Mesendoderm (in vitro differentiated cells): ENCODE measurements around the gene DACT1.

Experiments
- DNase-seq: peaks from one replicate; pipeline ENCODE4 v3.0.0; 2013
- H2AK5ac ChIP-seq: 2 replicates; pipeline ENCODE4 v1.6.1; 2013; ENCODE audit warnings: low read length, inconsistent platforms
- H2BK120ac ChIP-seq: 2 replicates; pipeline ENCODE4 v1.6.1; 2013; ENCODE audit warnings: low read depth, mild to moderate bottlenecking, low read length, moderate library complexity, mixed read lengths
- H2BK15ac ChIP-seq: replicated peaks from 2 replicates; pipeline ENCODE4 v1.6.1; 2013; ENCODE audit warnings: low read depth, mild to moderate bottlenecking, moderate library complexity
- H2BK5ac ChIP-seq: 2 replicates; pipeline ENCODE4 v1.6.1; 2013; ENCODE audit warnings: low read length, inconsistent platforms
- H3K18ac ChIP-seq: 2 replicates; pipeline ENCODE4 v1.6.1; 2013; ENCODE audit warnings: mild to moderate bottlenecking, low read length, mixed read lengths
- H3K23ac ChIP-seq: one replicate; pipeline ENCODE4 v1.6.1; 2013; ENCODE audit warnings: low read length
- H3K27ac ChIP-seq: 2 replicates; pipeline ENCODE4 v1.5.1; 2013; ENCODE audit warnings: low read depth, mild to moderate bottlenecking, inconsistent platforms, low read length, moderate library complexity
- H3K27me3 ChIP-seq: 2 replicates; pipeline ENCODE4 v1.6.1; 2013; ENCODE audit warnings: low read length, control low read depth, mild to moderate bottlenecking, inconsistent platforms; ENCODE audit not compliant: insufficient read depth, poor library complexity
- H3K36me3 ChIP-seq: 2 replicates; pipeline ENCODE4 v1.6.1; 2013; ENCODE audit warnings: low read length, inconsistent platforms; ENCODE audit not compliant: control insufficient read depth, insufficient read depth
- H3K4ac ChIP-seq: one replicate; pipeline ENCODE4 v1.6.1; 2013; ENCODE audit warnings: low read depth, mild to moderate bottlenecking, low read length, moderate library complexity
- H3K4me1 ChIP-seq: 2 replicates; pipeline ENCODE4 v1.6.1; 2013; ENCODE audit warnings: low read depth, low read length, inconsistent platforms; ENCODE audit not compliant: control insufficient read depth
- H3K4me2 ChIP-seq: 2 replicates; pipeline ENCODE4 v1.6.1; 2013; ENCODE audit warnings: low read length
- H3K4me3 ChIP-seq: 2 replicates; pipeline ENCODE4 v1.5.1; 2013; ENCODE audit warnings: mild to moderate bottlenecking, low read length
- H3K56ac ChIP-seq: one replicate; pipeline ENCODE4 v1.6.1; 2013; ENCODE audit warnings: low read length
- H3K79me1 ChIP-seq: 2 replicates; pipeline ENCODE4 v1.6.1; 2013; ENCODE audit warnings: low read length, inconsistent platforms
- H3K79me2 ChIP-seq: 2 replicates; pipeline ENCODE4 v1.6.1; 2013; ENCODE audit warnings: mild to moderate bottlenecking, low read length; ENCODE audit not compliant: control insufficient read depth, insufficient read depth
- H3K9ac ChIP-seq: 2 replicates; pipeline ENCODE4 v1.6.1; 2013; ENCODE audit warnings: low read length, inconsistent platforms
- H4K5ac ChIP-seq: one replicate; pipeline ENCODE4 v1.6.1; 2013; ENCODE audit warnings: low read length
- H4K8ac ChIP-seq: one replicate; pipeline ENCODE4 v1.6.1; 2013; ENCODE audit warnings: low read depth, mild to moderate bottlenecking, control low read depth, low read length, moderate library complexity
- WGBS: extraction: QIAGEN DNeasy Blood & Tissue Kit; methylation state at CpG from one replicate; pipeline ENCODE4 v1.1.7; 2013; ENCODE audit warnings: low lambda C conversion rate, missing lambda C conversion rate; ENCODE audit not compliant: insufficient coverage; ENCODE audit errors: extremely low coverage; 5-methylcytosine and 5-hydroxymethylcytosine counted together

Gene DACT1

DNA sequence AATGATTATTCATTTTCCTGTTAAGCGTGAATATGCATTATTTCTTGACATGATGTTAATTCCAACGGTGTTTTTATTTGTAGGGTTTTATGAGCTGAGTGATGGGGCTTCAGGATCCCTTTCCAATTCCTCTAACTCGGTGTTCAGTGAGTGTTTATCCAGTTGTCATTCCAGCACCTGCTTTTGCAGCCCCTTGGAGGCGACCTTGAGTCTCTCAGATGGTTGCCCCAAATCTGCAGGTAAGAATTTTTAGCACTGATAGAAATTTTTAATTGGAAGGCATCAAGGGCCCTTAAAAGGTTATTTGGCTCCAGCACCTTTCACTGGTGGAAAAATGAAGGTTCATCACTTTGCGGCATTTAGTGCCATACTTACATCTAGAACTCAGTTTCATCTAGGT, 3.7 kb downstream of the DACT1 start:
- peaks cover 14% of the 10 kb centered on the region for H3K79me2 ChIP-seq
- no peak overlapping the region for H3K27ac ChIP-seq
- no peak overlapping the region for H2BK5ac ChIP-seq
- H4K8ac ChIP-seq = no peak overlapping the region
- H3K36me3 ChIP-seq = no peaks in the 10 kb centered on the region
- peaks cover 2% of the 10 kb centered on the region for H3K79me1 ChIP-seq
- H3K9ac ChIP-seq = no peak overlapping the region
- H3K4me1 ChIP-seq = no peaks in the 10 kb centered on the region
- no peak overlapping the region for H3K4me2 ChIP-seq
- WGBS = no CpG with 5 or more reads among the region's 5 CpGs
- no peak overlapping the region for H2AK5ac ChIP-seq
- H3K4ac ChIP-seq = no peak overlapping the region
- H3K23ac ChIP-seq = no peak overlapping the region
- H3K4me3 ChIP-seq = no peak overlapping the region
- no peak overlapping the region for H2BK120ac ChIP-seq
- no peak overlapping the region for H3K56ac ChIP-seq
- H2BK15ac ChIP-seq = no peak overlapping the region
- no peaks in the 10 kb centered on the region for H3K27me3 ChIP-seq
- DNase-seq = no peak
- H4K5ac ChIP-seq = no peak overlapping the region
- no peak overlapping the region for H3K18ac ChIP-seq

DNA sequence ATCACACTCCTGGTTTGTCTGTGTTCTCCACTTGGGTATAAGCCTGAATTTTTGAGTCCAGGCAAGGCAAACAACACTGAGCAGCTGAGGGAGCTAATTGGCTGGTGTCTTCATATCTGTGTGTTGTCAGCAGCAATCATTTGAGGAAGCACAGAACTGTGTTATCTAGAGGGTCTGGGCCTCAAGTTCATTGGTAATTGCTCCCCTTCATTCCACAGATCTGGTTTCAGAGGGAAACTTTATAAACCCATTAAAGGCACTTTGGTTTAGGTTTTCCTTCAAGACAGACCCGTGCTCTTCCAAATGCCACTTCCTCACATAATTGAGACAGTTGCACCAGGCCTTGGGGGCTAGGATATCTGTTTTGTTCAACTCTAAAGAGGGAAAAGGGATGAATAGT, 5.6 kb downstream of the DACT1 start:
- WGBS = no CpG with 5 or more reads among the region's 1 CpG

DNA sequence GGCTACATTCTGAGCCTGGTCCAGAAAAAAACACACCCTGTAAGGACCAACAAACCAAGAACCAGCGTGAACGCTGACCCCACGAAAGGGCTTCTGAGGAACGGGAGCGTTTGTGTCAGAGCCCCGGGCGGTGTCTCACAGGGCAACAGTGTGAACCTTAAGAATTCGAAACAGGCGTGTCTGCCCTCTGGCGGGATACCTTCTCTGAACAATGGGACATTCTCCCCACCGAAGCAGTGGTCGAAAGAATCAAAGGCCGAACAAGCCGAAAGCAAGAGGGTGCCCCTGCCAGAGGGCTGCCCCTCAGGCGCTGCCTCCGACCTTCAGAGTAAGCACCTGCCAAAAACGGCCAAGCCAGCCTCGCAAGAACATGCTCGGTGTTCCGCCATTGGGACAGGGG, 7.9 kb downstream of the DACT1 start:
- no peaks in the 10 kb centered on the region for H3K4me1 ChIP-seq
- WGBS = no CpG with 5 or more reads among the region's 20 CpGs

More for the DNA sequence above, 5.6 kb downstream of the DACT1 start:
- H4K5ac ChIP-seq = no peak overlapping the region
- H3K4me1 ChIP-seq = no peaks in the 10 kb centered on the region
- no peak overlapping the region for H4K8ac ChIP-seq
- H2AK5ac ChIP-seq = no peak overlapping the region
- no peak overlapping the region for H3K23ac ChIP-seq
- no peak overlapping the region for H2BK5ac ChIP-seq
- no peaks in the 10 kb centered on the region for H3K36me3 ChIP-seq
- H3K56ac ChIP-seq = no peak overlapping the region
- H2BK15ac ChIP-seq = no peak overlapping the region
- H3K27ac ChIP-seq = no peak overlapping the region
- no peak overlapping the region for H2BK120ac ChIP-seq
- H3K27me3 ChIP-seq = no peaks in the 10 kb centered on the region
- no peak overlapping the region for H3K4me3 ChIP-seq
- no peak overlapping the region for H3K4me2 ChIP-seq
- peaks cover 14% of the 10 kb centered on the region for H3K79me2 ChIP-seq
- no peak for DNase-seq
- no peak overlapping the region for H3K9ac ChIP-seq
- peaks cover 2% of the 10 kb centered on the region for H3K79me1 ChIP-seq
- H3K4ac ChIP-seq = no peak overlapping the region
- H3K18ac ChIP-seq = no peak overlapping the region

DNA sequence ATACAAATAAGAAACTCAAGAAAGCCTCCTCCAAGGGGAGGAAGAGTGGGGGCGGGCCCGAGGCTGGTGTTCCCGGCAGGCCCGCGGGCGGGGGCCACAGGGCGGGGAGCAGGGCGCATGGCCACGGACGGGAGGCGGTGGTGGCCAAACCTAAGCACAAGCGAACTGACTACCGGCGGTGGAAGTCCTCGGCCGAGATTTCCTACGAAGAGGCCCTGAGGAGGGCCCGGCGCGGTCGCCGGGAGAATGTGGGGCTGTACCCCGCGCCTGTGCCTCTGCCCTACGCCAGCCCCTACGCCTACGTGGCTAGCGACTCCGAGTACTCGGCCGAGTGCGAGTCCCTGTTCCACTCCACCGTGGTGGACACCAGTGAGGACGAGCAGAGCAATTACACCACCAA, 8.7 kb downstream of the DACT1 start:
- Histone ChIP-seq H4K8ac (no peak overlapping the region), H2BK5ac (no peak overlapping the region), H3K56ac (no peak overlapping the region), H3K27ac (no peak overlapping the region), H3K18ac (no peak overlapping the region), H3K4ac (no peak overlapping the region), H2BK120ac (no peak overlapping the region), H3K36me3 (no peaks in the 10 kb centered on the region), H2BK15ac (no peak overlapping the region), H3K4me3 (no peak overlapping the region), H3K23ac (no peak overlapping the region), H3K79me2 (no peaks in the 10 kb centered on the region), H3K9ac (no peak overlapping the region), H3K27me3 (no peaks in the 10 kb centered on the region), H3K79me1 (no peaks in the 10 kb centered on the region), H3K4me1 (no peaks in the 10 kb centered on the region), H4K5ac (no peak overlapping the region), H3K4me2 (no peak overlapping the region), H2AK5ac (no peak overlapping the region)
- no peak for DNase-seq
- no CpG with 5 or more reads among the region's 34 CpGs for WGBS

More for the DNA sequence above, 7.9 kb downstream of the DACT1 start:
- Histone ChIP-seq H4K8ac (no peak overlapping the region), H3K4ac (no peak overlapping the region), H2BK120ac (no peak overlapping the region), H3K9ac (no peak overlapping the region), H3K27me3 (no peaks in the 10 kb centered on the region), H3K4me2 (no peak overlapping the region), H2AK5ac (no peak overlapping the region), H4K5ac (no peak overlapping the region), H3K36me3 (no peaks in the 10 kb centered on the region), H3K23ac (no peak overlapping the region), H3K56ac (no peak overlapping the region), H3K4me3 (no peak overlapping the region), H2BK5ac (no peak overlapping the region), H3K79me1 (no peaks in the 10 kb centered on the region), H3K18ac (no peak overlapping the region), H2BK15ac (no peak overlapping the region), H3K79me2 (peaks cover under 1% of the 10 kb centered on the region), H3K27ac (no peak overlapping the region)
- no peak for DNase-seq

DNA sequence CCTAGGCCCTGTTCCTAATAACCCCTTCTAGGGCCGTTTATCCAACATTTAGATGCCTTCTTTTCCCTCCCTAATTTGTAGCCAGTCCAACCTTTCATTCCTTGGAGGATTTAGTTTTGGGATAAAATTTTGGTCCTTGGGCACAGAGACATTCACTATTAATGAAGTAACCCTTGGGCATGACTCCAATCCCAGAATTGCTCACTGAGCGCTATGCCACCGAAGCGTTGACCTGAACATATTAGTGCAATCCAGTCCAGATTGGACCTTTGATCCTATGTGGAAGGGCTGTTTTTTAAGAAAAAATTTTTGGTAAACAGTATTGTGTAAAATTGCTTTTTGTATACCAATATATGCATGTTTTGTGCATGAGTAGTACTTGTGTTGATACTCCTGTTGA, 10.0 kb downstream of the DACT1 start:
- no peak overlapping the region for H3K56ac ChIP-seq
- no peak overlapping the region for H2BK5ac ChIP-seq
- no peak overlapping the region for H4K5ac ChIP-seq
- H4K8ac ChIP-seq = no peak overlapping the region
- H2BK15ac ChIP-seq = no peak overlapping the region
- no peak overlapping the region for H3K9ac ChIP-seq
- DNase-seq = no peak
- no peaks in the 10 kb centered on the region for H3K4me1 ChIP-seq
- no peak overlapping the region for H3K27ac ChIP-seq
- H3K79me2 ChIP-seq = no peaks in the 10 kb centered on the region
- H3K4me2 ChIP-seq = no peak overlapping the region
- H3K23ac ChIP-seq = no peak overlapping the region
- H3K79me1 ChIP-seq = no peaks in the 10 kb centered on the region
- H2BK120ac ChIP-seq = no peak overlapping the region
- H3K4me3 ChIP-seq = no peak overlapping the region
- H3K27me3 ChIP-seq = no peaks in the 10 kb centered on the region
- no peak overlapping the region for H3K4ac ChIP-seq
- H3K36me3 ChIP-seq = no peaks in the 10 kb centered on the region
- H2AK5ac ChIP-seq = no peak overlapping the region
- no peak overlapping the region for H3K18ac ChIP-seq
- no CpG with 5 or more reads among the region's 4 CpGs for WGBS

DNA sequence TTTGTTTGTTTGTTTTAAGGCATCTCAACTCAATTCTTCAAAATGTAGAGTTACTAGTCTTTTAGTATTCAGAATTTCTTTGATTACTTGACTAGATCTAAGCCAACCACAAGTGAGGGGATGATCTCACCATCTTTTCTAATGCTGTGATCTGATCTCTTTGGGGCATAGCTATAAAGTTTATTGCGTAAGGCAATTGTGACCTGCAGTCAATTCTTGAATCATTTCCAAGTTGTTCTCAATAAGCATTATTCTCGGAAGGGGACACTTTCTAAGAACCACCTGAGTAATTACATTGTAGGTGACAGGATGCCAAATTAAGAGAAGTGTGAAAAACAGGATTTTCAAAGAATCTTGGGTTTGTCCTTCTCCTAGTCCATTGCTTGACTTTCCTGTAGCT, 13.1 kb downstream of the DACT1 start:
- Histone ChIP-seq H3K23ac (no peak overlapping the region), H2BK15ac (no peak overlapping the region), H4K8ac (no peak overlapping the region), H3K4me3 (no peak overlapping the region), H3K9ac (no peak overlapping the region), H3K27me3 (no peaks in the 10 kb centered on the region), H3K18ac (no peak overlapping the region), H3K79me2 (no peaks in the 10 kb centered on the region), H3K27ac (no peak overlapping the region), H3K4me1 (no peaks in the 10 kb centered on the region), H2BK5ac (no peak overlapping the region), H2BK120ac (no peak overlapping the region), H3K36me3 (no peaks in the 10 kb centered on the region), H3K4ac (no peak overlapping the region), H2AK5ac (no peak overlapping the region), H3K56ac (no peak overlapping the region), H3K79me1 (no peaks in the 10 kb centered on the region), H3K4me2 (no peak overlapping the region), H4K5ac (no peak overlapping the region)
- WGBS = no CpG with 5 or more reads among the region's 2 CpGs
- no peak for DNase-seq
